ENCODE results near the gene TRAPPC3.

TRAPPC3 gene

GRCh38 chr1:36176106-36176949 is 27.0 kb upstream of the TRAPPC3 start:
- no peak overlapping the region for H3K9ac ChIP-seq (ENCODE audit: low read depth in 1 of 2, low read length in 2 of 2)
- H3K36me3 ChIP-seq (ENCODE audit: control insufficient read depth in 1 of 2, insufficient read depth in 2 of 2, low read length in 2 of 2) = peaks cover 50 to 77% of the 10 kb centered on the region in 2 donors
- H3K4me3 ChIP-seq (ENCODE audit: low read depth in 1 of 2, low read length in 2 of 2) = no peak overlapping the region
- H3K27me3 ChIP-seq (ENCODE audit: control insufficient read depth in 1 of 2, insufficient read depth in 2 of 2, low read length in 2 of 2) = no peaks in the 10 kb centered on the region
- H3K4me1 ChIP-seq (ENCODE audit: control insufficient read depth in 1 of 2, insufficient read depth in 2 of 2, low read length in 2 of 2) = peaks cover 9 to 16% of the 10 kb centered on the region in 2 donors
- no peaks in the 10 kb centered on the region for H3K9me3 ChIP-seq (ENCODE audit: control insufficient read depth in 1 of 2, low read length in 2 of 2)
- H3K27ac ChIP-seq (ENCODE audit: low read depth, low read length) = no peak overlapping the region

DNA sequence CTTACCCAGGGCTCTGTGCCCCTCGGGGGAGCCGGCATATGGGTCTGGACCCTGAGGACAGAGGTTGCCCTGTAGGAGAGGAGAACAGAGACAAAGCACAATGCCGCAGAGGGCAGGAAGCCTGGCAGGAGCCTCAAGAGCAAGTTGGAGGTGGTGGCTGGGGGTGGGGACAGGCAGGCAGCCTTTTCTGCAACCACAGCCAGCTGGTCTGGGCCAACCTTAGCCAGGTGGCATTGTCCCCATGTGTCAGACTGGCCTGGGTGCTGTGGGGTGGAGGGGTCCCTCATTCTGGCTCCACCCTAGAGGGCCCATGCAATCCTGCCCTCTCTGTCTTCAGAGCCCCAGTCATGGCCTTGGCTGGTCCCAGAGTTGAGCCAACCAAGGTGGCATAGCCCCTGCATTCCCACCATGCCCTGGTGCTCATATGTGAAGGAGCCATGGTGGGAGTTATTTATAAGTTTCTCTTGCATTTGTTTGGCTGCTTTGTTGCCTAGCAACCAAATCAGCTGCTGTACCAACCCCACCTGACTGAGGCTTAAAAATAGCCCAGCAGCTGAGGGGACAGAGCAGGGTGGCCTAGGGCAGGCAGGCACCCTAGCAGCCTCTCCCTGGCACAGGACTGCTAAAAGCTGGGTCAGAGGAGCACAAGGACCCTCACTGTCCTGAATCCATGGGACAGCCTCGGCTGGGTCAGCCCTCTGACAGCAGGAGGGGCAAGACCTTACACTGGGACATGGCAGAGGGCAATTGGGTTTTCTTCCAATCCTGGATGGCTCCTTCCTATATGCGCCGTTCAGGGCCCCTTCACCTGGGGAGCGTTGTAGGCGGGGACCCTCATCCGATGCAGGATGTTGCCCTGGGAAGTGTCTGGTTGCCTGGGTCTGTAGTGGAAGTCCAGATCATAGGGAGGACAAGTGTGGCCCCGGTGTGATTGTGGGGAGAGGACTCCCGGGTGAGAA is 26.1 kb upstream of the TRAPPC3 start:
- peaks cover 47 to 77% of the 10 kb centered on the region in 2 donors for H3K36me3 ChIP-seq (ENCODE audit: control insufficient read depth in 1 of 2, insufficient read depth in 2 of 2, low read length in 2 of 2)
- no peaks in the 10 kb centered on the region for H3K27me3 ChIP-seq (ENCODE audit: control insufficient read depth in 1 of 2, insufficient read depth in 2 of 2, low read length in 2 of 2)
- H3K4me3 ChIP-seq (ENCODE audit: low read depth in 1 of 2, low read length in 2 of 2) = no peak overlapping the region
- peaks cover 9 to 16% of the 10 kb centered on the region in 2 donors for H3K4me1 ChIP-seq (ENCODE audit: control insufficient read depth in 1 of 2, insufficient read depth in 2 of 2, low read length in 2 of 2)
- H3K27ac ChIP-seq (ENCODE audit: low read depth, low read length) = peak overlapping the region; percentile 46
- no peaks in the 10 kb centered on the region for H3K9me3 ChIP-seq (ENCODE audit: control insufficient read depth in 1 of 2, low read length in 2 of 2)
- H3K9ac ChIP-seq (ENCODE audit: low read depth in 1 of 2, low read length in 2 of 2) = peak overlapping the region in 1 of 2 donors; percentile 32

- no peaks in the 10 kb centered on the region for H3K9me3 ChIP-seq (ENCODE audit: control insufficient read depth in 1 of 2, low read length in 2 of 2)
- no peak overlapping the region for H3K4me3 ChIP-seq (ENCODE audit: low read depth in 1 of 2, low read length in 2 of 2)
- H3K36me3 ChIP-seq (ENCODE audit: control insufficient read depth in 1 of 2, insufficient read depth in 2 of 2, low read length in 2 of 2) = peaks cover 44 to 70% of the 10 kb centered on the region in 2 donors
- peaks cover 6 to 16% of the 10 kb centered on the region in 2 donors for H3K4me1 ChIP-seq (ENCODE audit: control insufficient read depth in 1 of 2, insufficient read depth in 2 of 2, low read length in 2 of 2)
- H3K27ac ChIP-seq (ENCODE audit: low read depth, low read length) = peak overlapping the region; percentile 46
- no peak overlapping the region for H3K9ac ChIP-seq (ENCODE audit: low read depth in 1 of 2, low read length in 2 of 2)
- H3K27me3 ChIP-seq (ENCODE audit: control insufficient read depth in 1 of 2, insufficient read depth in 2 of 2, low read length in 2 of 2) = no peaks in the 10 kb centered on the region
Measured at GRCh38 chr1:36174713-36175112, 25.4 kb upstream of the TRAPPC3 start.

DNA sequence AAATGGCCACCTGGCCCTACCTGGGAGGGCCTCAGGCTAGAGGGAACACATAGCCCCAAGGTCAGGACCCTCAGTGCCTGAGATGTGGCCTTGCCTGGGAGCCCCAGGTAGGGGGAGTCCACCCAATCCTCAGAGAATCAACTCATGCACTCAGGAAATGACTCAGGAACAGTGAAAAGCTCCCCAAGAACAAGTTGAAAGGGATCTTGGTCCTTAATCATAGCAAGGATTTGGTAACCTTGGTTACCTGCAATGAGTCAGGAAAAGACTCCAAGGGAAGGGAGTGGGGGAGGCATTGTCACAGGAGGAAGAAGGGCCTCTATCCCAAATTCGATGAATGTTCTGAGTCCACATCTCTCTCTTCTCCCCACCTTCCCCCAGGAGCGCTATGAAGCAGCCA is 23.7 kb upstream of the TRAPPC3 start:
- H3K27ac ChIP-seq (ENCODE audit: low read depth, low read length) = no peak overlapping the region

DNA sequence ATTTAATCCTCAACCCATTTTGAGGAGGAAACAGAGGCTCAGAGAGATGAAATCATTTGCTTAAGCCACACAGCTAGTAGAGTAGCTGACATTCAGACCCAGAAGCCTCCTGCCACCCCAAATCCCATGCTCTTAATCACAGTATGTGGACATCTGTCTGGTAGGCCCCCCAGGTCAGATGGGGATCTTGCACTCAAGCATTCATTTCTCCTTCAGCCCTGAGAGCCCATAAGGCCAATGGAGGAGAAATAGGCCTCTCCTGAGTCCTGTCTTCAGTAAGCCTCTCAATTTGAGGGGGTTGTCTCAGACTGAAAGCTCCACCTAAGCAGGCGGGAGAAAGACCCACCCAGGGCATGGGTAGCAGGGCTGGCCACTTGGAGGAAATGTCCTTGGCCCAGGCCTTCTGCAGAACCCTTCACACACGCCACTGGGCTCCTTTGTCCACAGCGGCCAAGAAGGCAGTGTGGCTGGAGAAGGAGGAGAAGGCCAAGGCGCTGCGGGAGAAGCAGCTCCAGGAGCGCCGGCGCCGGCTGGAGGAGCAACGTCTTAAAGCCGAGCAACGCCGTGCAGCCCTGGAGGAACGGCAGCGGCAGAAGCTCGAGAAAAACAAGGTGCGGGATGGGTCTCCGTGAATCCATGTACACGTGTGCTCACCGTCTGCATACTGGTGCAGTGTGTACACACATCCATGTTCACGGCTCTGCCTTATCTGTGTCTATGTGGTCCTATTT is 22.9 kb upstream of the TRAPPC3 start:
- no peak overlapping the region for H3K9ac ChIP-seq (ENCODE audit: low read depth in 1 of 2, low read length in 2 of 2)
- no peak overlapping the region for H3K27ac ChIP-seq (ENCODE audit: low read depth, low read length)
- H3K36me3 ChIP-seq (ENCODE audit: control insufficient read depth in 1 of 2, insufficient read depth in 2 of 2, low read length in 2 of 2) = peaks cover 35 to 67% of the 10 kb centered on the region in 2 donors
- H3K4me1 ChIP-seq (ENCODE audit: control insufficient read depth in 1 of 2, insufficient read depth in 2 of 2, low read length in 2 of 2) = peaks cover 0 to 14% of the 10 kb centered on the region in 2 donors
- H3K27me3 ChIP-seq (ENCODE audit: control insufficient read depth in 1 of 2, insufficient read depth in 2 of 2, low read length in 2 of 2) = no peaks in the 10 kb centered on the region
- no peak overlapping the region for H3K4me3 ChIP-seq (ENCODE audit: low read depth in 1 of 2, low read length in 2 of 2)
- H3K9me3 ChIP-seq (ENCODE audit: control insufficient read depth in 1 of 2, low read length in 2 of 2) = no peaks in the 10 kb centered on the region

More for the DNA sequence above, 23.7 kb upstream of the TRAPPC3 start:
- Histone ChIP-seq H3K9me3 (ENCODE audit: control insufficient read depth in 1 of 2, low read length in 2 of 2) (no peaks in the 10 kb centered on the region), H3K4me3 (ENCODE audit: low read depth in 1 of 2, low read length in 2 of 2) (no peak overlapping the region), H3K9ac (ENCODE audit: low read depth in 1 of 2, low read length in 2 of 2) (no peak overlapping the region), H3K27me3 (ENCODE audit: control insufficient read depth in 1 of 2, insufficient read depth in 2 of 2, low read length in 2 of 2) (no peaks in the 10 kb centered on the region), H3K36me3 (ENCODE audit: control insufficient read depth in 1 of 2, insufficient read depth in 2 of 2, low read length in 2 of 2) (peaks cover 42 to 63% of the 10 kb centered on the region in 2 donors), H3K4me1 (ENCODE audit: control insufficient read depth in 1 of 2, insufficient read depth in 2 of 2, low read length in 2 of 2) (peaks cover 0 to 10% of the 10 kb centered on the region in 2 donors)

- Histone ChIP-seq H3K27ac (ENCODE audit: low read depth, low read length) (no peak overlapping the region), H3K9ac (ENCODE audit: low read depth in 1 of 2, low read length in 2 of 2) (no peak overlapping the region), H3K4me3 (ENCODE audit: low read depth in 1 of 2, low read length in 2 of 2) (no peak overlapping the region), H3K4me1 (ENCODE audit: control insufficient read depth in 1 of 2, insufficient read depth in 2 of 2, low read length in 2 of 2) (peaks cover 0 to 15% of the 10 kb centered on the region in 2 donors), H3K9me3 (ENCODE audit: control insufficient read depth in 1 of 2, low read length in 2 of 2) (no peaks in the 10 kb centered on the region), H3K36me3 (ENCODE audit: control insufficient read depth in 1 of 2, insufficient read depth in 2 of 2, low read length in 2 of 2) (peaks cover 31 to 61% of the 10 kb centered on the region in 2 donors), H3K27me3 (ENCODE audit: control insufficient read depth in 1 of 2, insufficient read depth in 2 of 2, low read length in 2 of 2) (no peaks in the 10 kb centered on the region)
Measured at GRCh38 chr1:36170643-36171412, 21.5 kb upstream of the TRAPPC3 start.

DNA sequence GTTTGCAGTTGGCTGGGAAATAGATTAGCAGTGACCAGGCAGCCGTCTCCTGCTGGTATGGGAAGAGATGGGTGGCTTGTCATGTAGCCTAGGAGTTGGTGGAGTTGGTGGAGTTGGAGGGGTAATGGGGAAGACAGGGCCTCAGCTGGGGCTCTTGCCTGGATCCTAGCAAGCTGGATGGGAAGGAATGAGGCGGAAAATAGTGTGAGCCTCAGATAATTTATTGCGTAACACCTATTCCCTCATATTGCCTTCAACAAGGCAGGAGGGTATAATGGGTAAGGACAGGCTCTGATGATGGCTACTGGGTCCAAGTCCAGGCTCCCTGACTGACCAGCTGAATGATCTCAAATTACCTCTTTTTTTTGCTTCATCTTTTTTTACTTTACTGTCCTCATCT is 19.2 kb upstream of the TRAPPC3 start:
- H3K4me3 ChIP-seq (ENCODE audit: low read depth in 1 of 2, low read length in 2 of 2) = no peak overlapping the region
- H3K27ac ChIP-seq (ENCODE audit: low read depth, low read length) = no peak overlapping the region
- peaks cover 0 to 5% of the 10 kb centered on the region in 2 donors for H3K4me1 ChIP-seq (ENCODE audit: control insufficient read depth in 1 of 2, insufficient read depth in 2 of 2, low read length in 2 of 2)
- H3K9ac ChIP-seq (ENCODE audit: low read depth in 1 of 2, low read length in 2 of 2) = no peak overlapping the region
- H3K27me3 ChIP-seq (ENCODE audit: control insufficient read depth in 1 of 2, insufficient read depth in 2 of 2, low read length in 2 of 2) = no peaks in the 10 kb centered on the region
- H3K9me3 ChIP-seq (ENCODE audit: control insufficient read depth in 1 of 2, low read length in 2 of 2) = no peaks in the 10 kb centered on the region
- H3K36me3 ChIP-seq (ENCODE audit: control insufficient read depth in 1 of 2, insufficient read depth in 2 of 2, low read length in 2 of 2) = peaks cover 20 to 42% of the 10 kb centered on the region in 2 donors

DNA sequence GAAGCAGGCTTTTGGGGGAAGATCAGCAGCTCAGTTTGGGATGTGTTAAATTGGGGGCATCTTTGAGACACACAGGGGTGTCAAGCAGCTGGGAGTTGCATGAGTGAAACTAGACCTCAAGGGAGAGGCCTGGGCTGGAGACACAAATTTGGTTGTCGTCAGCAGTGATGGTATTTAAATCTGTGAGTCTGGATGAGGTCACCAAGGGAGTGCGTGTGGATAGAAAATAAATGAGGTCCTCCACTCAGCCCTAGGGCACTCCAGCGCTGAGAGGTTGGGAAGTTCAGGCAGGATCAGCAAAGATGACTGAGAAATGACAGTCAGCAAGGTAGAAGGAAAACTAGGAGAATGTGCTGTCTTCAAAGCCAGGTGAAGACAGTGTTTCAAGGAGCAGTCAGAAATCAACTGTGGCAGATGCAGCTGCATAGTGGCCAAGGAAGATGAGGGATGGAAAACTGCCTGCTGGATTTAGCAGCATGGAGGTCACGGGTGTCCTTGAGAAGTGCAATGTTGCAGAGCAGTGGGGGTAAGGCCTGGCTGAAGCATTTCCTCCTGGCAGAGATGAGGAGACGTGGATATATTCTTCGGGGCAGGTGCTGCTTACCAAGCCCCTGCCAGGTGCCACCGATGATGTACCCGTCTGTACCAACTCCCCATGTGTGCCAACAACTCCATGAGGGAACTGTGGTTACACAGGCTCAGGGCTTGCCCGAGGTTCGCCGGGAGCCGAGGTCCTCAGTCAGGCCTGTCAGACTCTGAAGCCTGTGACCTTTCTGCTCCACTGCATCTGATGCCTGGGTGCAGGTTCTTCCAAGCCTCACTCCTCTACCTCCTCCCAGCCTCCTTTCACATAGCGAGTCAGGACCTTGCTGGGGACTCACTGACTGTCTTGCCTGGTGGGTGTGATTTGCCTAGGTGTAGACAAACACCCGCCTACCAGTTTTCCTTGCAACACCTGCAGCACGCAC is 17.9 kb upstream of the TRAPPC3 start:
- Histone ChIP-seq H3K9ac (ENCODE audit: low read depth in 1 of 2, low read length in 2 of 2) (no peak overlapping the region), H3K27me3 (ENCODE audit: control insufficient read depth in 1 of 2, insufficient read depth in 2 of 2, low read length in 2 of 2) (no peaks in the 10 kb centered on the region), H3K4me1 (ENCODE audit: control insufficient read depth in 1 of 2, insufficient read depth in 2 of 2, low read length in 2 of 2) (peaks cover 8 to 12% of the 10 kb centered on the region in 2 donors), H3K9me3 (ENCODE audit: control insufficient read depth in 1 of 2, low read length in 2 of 2) (no peaks in the 10 kb centered on the region), H3K27ac (ENCODE audit: low read depth, low read length) (no peak overlapping the region), H3K4me3 (ENCODE audit: low read depth in 1 of 2, low read length in 2 of 2) (no peak overlapping the region), H3K36me3 (ENCODE audit: control insufficient read depth in 1 of 2, insufficient read depth in 2 of 2, low read length in 2 of 2) (peaks cover 8 to 29% of the 10 kb centered on the region in 2 donors)
